SK-MEL-5 (cell line): Measurements from ENCODE around the gene PHF14. TPM values are rescaled to one million over a fixed set of nuclear protein-coding genes. Genes with fewer than 3 reads are reported as not detected.

ENCODE experiments used
- DNase-seq: peaks from one replicate; pipeline ENCODE4 v3.0.0-alpha.2; 2016; ENCODE audit warnings: low read depth, low spot score
- in situ Hi-C: cut with HindIII; loops from 2 replicates; pipeline ENCODE4 v1.10.0; 2016; ENCODE audit warnings: low sequenced_read_pairs, high pct_unique_total_duplicates, low pct_unique_long_range_greater_than_20kb
- total RNA-seq: library from RNA; depleted of rRNA; stranded (reverse); fragments of >200 nt; shearing (Covaris generic); gene quantifications from 2 replicates; pipeline ENCODE4 v1.2.3, GENCODE V29; 2014

Gene PHF14
- total RNA-seq, 1 experiment from 2014 or later = 48.5 TPM

GRCh38 chr7:11185179-11185815 is 211.6 kb downstream of the PHF14 start:
- in situ Hi-C loops = no loop called here
- no peak for DNase-seq

DNA sequence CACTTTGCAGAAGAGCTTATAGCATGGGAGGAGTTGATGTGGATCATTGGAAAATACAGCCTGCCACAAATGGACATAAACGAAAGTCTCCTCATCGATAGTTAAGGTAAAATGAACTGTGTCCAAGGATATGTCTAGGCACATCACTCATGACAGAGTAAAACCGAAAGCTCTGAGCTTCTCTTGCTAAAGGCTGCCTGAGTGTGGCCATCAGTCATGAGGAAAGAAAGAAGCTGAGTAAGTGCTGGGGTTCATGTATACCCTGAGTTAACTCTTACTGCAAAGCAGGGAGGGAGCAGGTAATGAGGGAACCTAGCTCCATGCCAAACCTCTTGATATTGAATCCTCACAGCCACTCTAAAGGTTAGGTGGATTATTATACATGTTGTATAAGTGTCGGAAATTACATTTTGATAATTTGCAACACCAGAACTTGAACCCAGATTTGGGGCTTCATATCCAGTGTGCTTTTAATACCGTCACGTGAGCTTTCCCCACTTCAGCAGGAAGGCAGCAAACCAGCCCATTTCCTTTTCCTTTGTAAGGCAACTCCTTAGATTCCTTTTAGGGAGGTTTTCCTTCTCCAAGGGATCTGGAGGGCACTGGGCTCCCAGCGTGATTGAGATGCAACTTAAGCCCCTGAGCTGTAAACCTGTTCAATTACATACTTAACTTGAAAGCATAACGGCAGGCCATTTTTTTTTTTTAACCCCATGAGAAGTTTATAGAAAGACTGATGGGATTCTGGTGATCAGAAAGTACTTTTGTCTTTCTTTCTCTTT is 215.0 kb downstream of the PHF14 start:
- in situ Hi-C loops = no loop called here
- DNase-seq = no peak

DNA sequence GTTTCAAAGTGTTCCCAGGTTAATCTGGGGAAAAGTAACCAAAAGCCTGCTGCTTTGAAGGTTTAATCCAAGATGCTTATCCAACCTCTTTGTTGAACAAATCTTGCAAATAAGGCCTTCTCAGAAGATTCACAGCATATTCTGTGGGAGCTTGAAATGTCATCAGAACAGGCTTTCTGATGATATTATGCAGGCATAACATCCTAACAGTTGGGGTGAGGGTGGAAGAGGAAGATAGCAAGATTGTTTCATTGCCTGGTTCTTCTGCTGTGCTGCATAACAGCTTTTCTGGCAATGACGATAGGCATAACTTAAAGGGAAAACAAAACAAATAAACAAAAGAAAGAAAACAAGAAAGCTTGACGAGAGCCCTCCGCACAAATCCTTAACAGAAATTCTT is 217.4 kb downstream of the PHF14 start:
- no peak for DNase-seq
- in situ Hi-C loops = no loop called here

GRCh38 chr7:11191574-11192220 is 218.0 kb downstream of the PHF14 start:
- no peak for DNase-seq
- in situ Hi-C loops = no loop called here

DNA sequence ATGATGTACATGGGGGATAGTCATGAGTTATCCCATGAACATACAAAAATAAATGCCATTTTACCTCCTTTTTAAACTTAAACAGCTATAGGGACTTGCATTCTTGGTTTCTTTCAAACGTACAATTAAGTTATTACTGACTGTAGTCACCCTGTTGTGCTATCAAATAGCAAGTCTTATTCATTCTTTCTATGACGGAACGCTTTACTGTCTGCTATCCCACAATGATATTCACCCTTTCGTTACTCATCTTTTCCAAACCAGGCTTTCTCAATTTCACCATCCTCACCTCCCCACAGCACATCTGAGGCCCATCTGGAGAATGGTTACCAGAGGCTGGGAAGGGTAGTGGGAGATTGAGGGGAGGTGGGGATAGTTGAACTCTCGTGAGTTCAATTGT is 218.8 kb downstream of the PHF14 start:
- DNase-seq = no peak
- in situ Hi-C loops = no loop called here

DNA sequence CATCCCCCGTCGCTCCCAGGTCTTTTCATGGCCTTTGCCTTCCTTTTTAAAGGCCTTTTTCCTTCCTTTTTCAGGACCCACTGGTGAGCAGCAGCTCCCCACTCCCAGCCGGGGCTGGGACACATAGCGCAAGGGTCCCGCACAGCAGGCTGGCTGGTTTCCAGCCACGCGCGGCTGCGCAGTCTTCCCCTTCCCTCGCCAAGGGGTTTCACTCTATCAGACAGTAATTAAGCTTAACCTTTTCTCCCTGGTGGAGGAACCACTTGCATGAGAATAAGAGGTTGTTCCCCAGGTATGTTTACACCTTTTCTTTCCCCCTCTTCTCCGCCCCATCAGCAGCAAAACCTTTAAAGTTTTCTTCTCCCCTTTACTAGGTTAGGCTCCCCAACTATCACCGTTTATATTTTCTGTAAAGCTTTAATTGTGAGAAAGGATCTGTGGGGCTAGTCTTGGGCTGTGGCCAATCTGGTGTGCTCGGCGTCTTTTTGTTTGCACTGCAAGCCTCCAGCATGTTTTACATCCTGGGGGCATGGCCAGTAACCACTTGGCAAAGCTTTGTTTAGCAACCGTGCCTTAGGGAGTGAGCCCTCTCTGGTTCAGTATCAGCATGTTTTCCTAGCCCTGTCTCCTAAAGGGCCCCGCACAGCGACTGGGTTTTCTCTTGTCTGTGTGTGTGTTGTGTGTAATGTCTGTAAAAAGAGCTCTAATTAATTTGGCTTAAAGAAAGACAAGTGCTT is 219.6 kb downstream of the PHF14 start:
- no peak for DNase-seq

GRCh38 chr7:11193888-11194287 is 220.2 kb downstream of the PHF14 start:
- in situ Hi-C loops = no loop called here
- no peak for DNase-seq

More for the DNA sequence above, 219.6 kb downstream of the PHF14 start:
- in situ Hi-C loops = no loop called here

DNA sequence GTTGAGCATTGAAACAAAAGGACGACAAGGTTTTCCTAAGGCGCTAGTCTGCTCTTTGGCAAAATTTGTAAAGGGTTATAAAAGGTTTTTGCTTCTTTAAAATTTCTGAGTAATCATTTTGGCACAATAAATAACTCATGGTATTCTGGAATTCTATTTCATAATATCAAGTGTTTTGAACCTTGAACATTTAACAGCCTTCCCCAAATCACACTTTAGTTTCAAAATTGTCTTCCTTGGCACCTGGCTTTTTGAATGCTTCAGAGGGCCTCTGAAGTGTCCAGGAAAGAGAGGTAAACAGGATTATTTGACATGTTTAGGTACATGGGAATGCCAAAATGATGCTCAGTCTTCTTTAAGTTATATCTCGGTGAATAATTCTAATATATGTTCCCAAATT is 220.8 kb downstream of the PHF14 start:
- no peak for DNase-seq
- in situ Hi-C loops = no loop called here

DNA sequence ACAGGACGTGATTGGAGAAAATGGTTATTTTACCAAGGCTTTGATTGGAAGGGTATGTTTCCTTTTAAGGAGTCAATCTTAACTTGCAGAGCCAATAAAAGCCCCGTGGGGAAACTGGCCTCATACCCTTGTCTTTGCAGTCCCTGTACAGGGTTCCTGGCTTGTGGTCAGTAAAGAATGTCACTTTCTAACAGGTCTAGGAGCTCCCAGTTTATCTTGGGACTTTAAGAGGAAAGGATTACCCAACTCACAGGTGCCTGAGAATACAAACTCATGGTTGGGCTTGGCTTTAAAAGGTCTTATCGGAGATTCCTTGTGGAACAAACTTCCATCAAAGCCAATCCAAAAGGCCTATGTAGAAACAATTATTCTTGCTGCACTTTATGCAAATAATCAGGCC is 221.8 kb downstream of the PHF14 start:
- in situ Hi-C loops = no loop called here
- DNase-seq = no peak

- no peak for DNase-seq
- in situ Hi-C loops = no loop called here
Measured at GRCh38 chr7:11196143-11196542, 222.5 kb downstream of the PHF14 start.

- in situ Hi-C loops = no loop called here
- no peak for DNase-seq
Measured at GRCh38 chr7:11203224-11203623, 229.6 kb downstream of the PHF14 start.

- in situ Hi-C loops = no loop called here
Measured at GRCh38 chr7:11203683-11204082, 230.0 kb downstream of the PHF14 start.

GRCh38 chr7:11206177-11206899 is 232.7 kb downstream of the PHF14 start:
- no peak for DNase-seq
- in situ Hi-C loops = no loop called here

More at GRCh38 chr7:11203683-11204082, 230.0 kb downstream of the PHF14 start:
- no peak for DNase-seq

DNA sequence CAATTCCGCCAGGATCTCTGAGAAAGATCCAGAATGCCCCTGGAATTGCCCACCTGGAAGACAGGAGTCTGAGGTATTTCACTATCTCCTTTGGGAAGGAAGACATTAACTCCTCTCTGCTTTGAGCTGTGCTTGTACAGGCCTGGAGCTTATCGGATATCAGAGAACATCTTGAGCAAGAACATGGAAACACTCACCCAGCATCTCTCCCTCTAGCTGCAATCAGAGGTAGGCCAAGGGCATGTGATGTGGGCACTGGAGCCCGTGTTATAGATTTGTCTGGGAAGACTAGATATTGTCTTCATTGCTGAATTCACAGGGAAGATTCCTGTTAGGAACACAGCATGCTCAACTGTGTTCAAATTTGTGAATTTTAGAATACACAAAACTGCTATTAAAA is 233.9 kb downstream of the PHF14 start:
- DNase-seq = no peak
- in situ Hi-C loops = no loop called here

- DNase-seq = no peak
- in situ Hi-C loops = no loop called here
Measured at GRCh38 chr7:11208883-11209465, 235.3 kb downstream of the PHF14 start.

- no peak for DNase-seq
- in situ Hi-C loops = no loop called here
Measured at GRCh38 chr7:11210374-11210773, 236.7 kb downstream of the PHF14 start.

GRCh38 chr7:11212080-11212711 is 238.5 kb downstream of the PHF14 start:
- in situ Hi-C loops = no loop called here
- DNase-seq = peak; percentile 92
